ENCODE results near the gene REEP6.
"Not testable (repeated sequence)": the region's sequence is repeated elsewhere in the genome, so short reads cannot be mapped to it uniquely, and the experiment has no call there.

Gene REEP6

GRCh38 chr19:1507763-1508506 is 17.0 kb downstream of the REEP6 start:
- peak; percentile 77 for DNase-seq (ENCODE audit: low read depth)

GRCh38 chr19:1508507-1508856 is 17.5 kb downstream of the REEP6 start:
- no peak for DNase-seq (ENCODE audit: low read depth)

GRCh38 chr19:1509602-1510441 is 18.8 kb downstream of the REEP6 start:
- DNase-seq (ENCODE audit: low read depth) = no peak

- no peak for DNase-seq (ENCODE audit: low read depth)
Measured at GRCh38 chr19:1510442-1510806, 19.4 kb downstream of the REEP6 start.

GRCh38 chr19:1510807-1511206 is 19.8 kb downstream of the REEP6 start:
- DNase-seq (ENCODE audit: low read depth) = no peak

GRCh38 chr19:1511318-1512317 is 20.6 kb downstream of the REEP6 start:
- DNase-seq (ENCODE audit: low read depth) = no peak

GRCh38 chr19:1512671-1513498 is 21.9 kb downstream of the REEP6 start, which contains the start of gene ADAMTSL5:
TSS of gene ADAMTSL5 (minus strand) at chr19:1513019. CDS start at chr19:1510943, 2,076 bp downstream.
- peak; percentile 50 for DNase-seq (ENCODE audit: low read depth)

GRCh38 chr19:1513499-1514294 is 22.7 kb downstream of the REEP6 start:
- peak; percentile 37 for DNase-seq (ENCODE audit: low read depth)

GRCh38 chr19:1514295-1514661 is 23.3 kb downstream of the REEP6 start:
- DNase-seq (ENCODE audit: low read depth) = no peak

- DNase-seq (ENCODE audit: low read depth) = no peak
Measured at GRCh38 chr19:1514986-1515721, 24.2 kb downstream of the REEP6 start.

- DNase-seq (ENCODE audit: low read depth) = no peak
Measured at GRCh38 chr19:1516395-1516753, 25.4 kb downstream of the REEP6 start.

- DNase-seq (ENCODE audit: low read depth) = no peak
Measured at GRCh38 chr19:1518471-1518870, 27.5 kb downstream of the REEP6 start.

GRCh38 chr19:1519802-1520201 is 28.8 kb downstream of the REEP6 start:
- not testable (repeated sequence) for DNase-seq (ENCODE audit: low read depth)

- DNase-seq (ENCODE audit: low read depth) = no peak
Measured at GRCh38 chr19:1520203-1520780, 29.3 kb downstream of the REEP6 start.

GRCh38 chr19:1521636-1522035 is 30.7 kb downstream of the REEP6 start:
- no peak for DNase-seq (ENCODE audit: low read depth)

- DNase-seq (ENCODE audit: low read depth) = no peak
Measured at GRCh38 chr19:1522061-1522460, 31.1 kb downstream of the REEP6 start.

GRCh38 chr19:1522838-1523237 is 31.9 kb downstream of the REEP6 start:
- no peak for DNase-seq (ENCODE audit: low read depth)

GRCh38 chr19:1523412-1524286 is 32.7 kb downstream of the REEP6 start, which contains the start of gene PLK5:
TSS of gene PLK5 (plus strand) at chr19:1524077. CDS start at chr19:1526997, 2,920 bp downstream.
- DNase-seq (ENCODE audit: low read depth) = no peak

Measured in stimulated activated CD8-positive, alpha-beta memory T cell treated with anti-CD3 and anti-CD28 coated beads, Interleukin-12 subunit alpha, Interleukin-12 subunit beta, amount 100 ng/mL, for 4 hours (primary cell).